NCI-H146 treated with DMSO at 0.1 percent for 48 hours (cell line): ENCODE measurements around the gene C20orf96.
"Not testable (repeated sequence)": the region's sequence is repeated elsewhere in the genome, so short reads cannot be mapped to it uniquely, and the experiment has no call there.

ENCODE experiments used
- DNase-seq: peaks from one replicate; lab custom pipeline; 2025; ENCODE audit not compliant: unreplicated experiment; lab: John Stamatoyannopoulos, UW

Gene C20orf96

GRCh38 chr20:290084-290831, at the start of gene C20orf96:
Gene C20orf96 (minus strand): TSS chr20:290750. CDS start chr20:290610, 140 bp downstream.
- peak; percentile 91 for DNase-seq

GRCh38 chr20:336040-336439, 45.5 kb upstream of the C20orf96 start:
- not testable (repeated sequence) for DNase-seq

GRCh38 chr20:334578-334977, 44.0 kb upstream of the C20orf96 start:
- DNase-seq = no peak

- DNase-seq = peak; percentile 50
These were observed 39.9 kb upstream of the C20orf96 start for GRCh38 chr20:330233-331149.

GRCh38 chr20:329851-330232, 39.3 kb upstream of the C20orf96 start:
- DNase-seq = no peak

- DNase-seq = no peak
These were observed 38.6 kb upstream of the C20orf96 start for GRCh38 chr20:328975-329695.

- no peak for DNase-seq
These were observed 37.8 kb upstream of the C20orf96 start for GRCh38 chr20:328027-328974.

GRCh38 chr20:327186-328026, 36.9 kb upstream of the C20orf96 start:
- peak; percentile 68 for DNase-seq

- no peak for DNase-seq
These were observed 36.2 kb upstream of the C20orf96 start for GRCh38 chr20:326645-327185.

- peak; percentile 60 for DNase-seq
These were observed 35.5 kb upstream of the C20orf96 start for GRCh38 chr20:325889-326644.

GRCh38 chr20:325045-325888, 34.7 kb upstream of the C20orf96 start, which contains the start of gene SOX12:
Gene SOX12 (plus strand): TSS chr20:325552. CDS start chr20:325925, 373 bp downstream.
- DNase-seq = peak; percentile 95

- DNase-seq = peak; percentile 88
These were observed 33.9 kb upstream of the C20orf96 start for GRCh38 chr20:324177-325044.

GRCh38 chr20:316316-317068, 25.9 kb upstream of the C20orf96 start:
- no peak for DNase-seq

- no peak for DNase-seq
These were observed 23.4 kb upstream of the C20orf96 start for GRCh38 chr20:313948-314347.

- DNase-seq = no peak
These were observed 22.9 kb upstream of the C20orf96 start for GRCh38 chr20:313402-313801.

- DNase-seq = no peak
These were observed 22.3 kb upstream of the C20orf96 start for GRCh38 chr20:312866-313265.
